Mucosa of descending colon (tissue), 3 donors: Measurements from ENCODE around the gene DSN1. TPM values are rescaled to one million over a fixed set of nuclear protein-coding genes. Genes with fewer than 3 reads are reported as not detected.

Experiments used
- ATAC-seq: fragments of 200-7000 bp; cut with Tn5 transposase; one replicate; pipeline ENCODE4 v1.9.1; 2020; ENCODE audit warnings: mild to moderate bottlenecking, moderate library complexity
- DNase-seq, 3 donors: peaks; one replicate each; pipeline ENCODE4 v3.0.0-alpha.2; 2020
- H3K36me3 ChIP-seq: fragments of 200-600 bp; one replicate; pipeline ENCODE4 v1.8.0; 2021; ENCODE audit warnings: low read depth, mild to moderate bottlenecking
- H3K4me1 ChIP-seq: fragments of 200-600 bp; one replicate; pipeline ENCODE4 v1.8.0; 2021; ENCODE audit warnings: low read depth, mild to moderate bottlenecking
- H3K4me3 ChIP-seq: fragments of 200-600 bp; one replicate; pipeline ENCODE4 v1.8.0; 2021; ENCODE audit warnings: mild to moderate bottlenecking
- H3K9me3 ChIP-seq: fragments of 200-600 bp; one replicate; pipeline ENCODE4 v1.8.0; 2021; ENCODE audit warnings: mild to moderate bottlenecking
- CTCF ChIP-seq: fragments of 200-600 bp; IDR thresholded peaks from one replicate; pipeline ENCODE4 v1.8.0; 2022; ENCODE audit warnings: antibody characterized with exemption, mild to moderate bottlenecking
- intact Hi-C, 2 donors: fragments of 100-400 bp; cut with DNase I in 1 of 2; cut with micrococcal nuclease in 1 of 2; formaldehyde crosslinking; loops; one replicate each; pipeline versions ENCODE4 v1.11.0 to v1.11.1; 2022; cut with DNase I, micrococcal nuclease
- total RNA-seq, 3 donors: library from RNA; stranded (reverse); fragmentation: NEBNext Ultra II Directional in 2 of 3; extraction: Animal tissue kit (Norgen Biotek cat#: 25700) in 2 of 3; gene quantifications; one replicate each; pipeline versions ENCODE4 v1.2.1 to v1.2.4, GENCODE V29; 2021 to 2023
- donor health status: DM: no; HTN: no; CAD: no; lungs with moderate emphysema.
- donor health status: DM: no; HTN: no; CAD: no.
- donor health status: DM: no; HTN: yes; CAD: no.

The DSN1 gene
- total RNA-seq, 3 donors from 2014 or later: 7.8 to 11.3 (median 7.9) TPM

- intact Hi-C loops: no loop called here
- no peak for TF ChIP-seq CTCF
- DNase-seq (no peak), ATAC-seq (no peak)
- H3K4me1 ChIP-seq: no peaks in the 10 kb centered on the region
- H3K36me3 ChIP-seq: no peaks in the 10 kb centered on the region
- no peak overlapping the region for H3K4me3 ChIP-seq
- H3K9me3 ChIP-seq: no peaks in the 10 kb centered on the region
Observed at GRCh38 chr20:36758276-36758675, 15.3 kb downstream of the DSN1 start.

- H3K4me1 ChIP-seq: no peaks in the 10 kb centered on the region
- ATAC-seq: no peak
- DNase-seq: no peak
- H3K9me3 ChIP-seq: no peaks in the 10 kb centered on the region
- H3K36me3 ChIP-seq: no peaks in the 10 kb centered on the region
- intact Hi-C loops: no loop called here
- TF ChIP-seq CTCF: no peak
- no peak overlapping the region for H3K4me3 ChIP-seq
Observed at GRCh38 chr20:36756496-36756895, 17.1 kb downstream of the DSN1 start.

- peak; percentile 47 for TF ChIP-seq CTCF
- Histone ChIP-seq H3K4me3 (no peak overlapping the region), H3K9me3 (no peaks in the 10 kb centered on the region), H3K36me3 (no peaks in the 10 kb centered on the region), H3K4me1 (no peaks in the 10 kb centered on the region)
- DNase-seq (peak in 1 of 3 donors; percentile 64), ATAC-seq (peak; percentile 91)
- intact Hi-C loops: no loop called here
Observed at GRCh38 chr20:36754656-36755222, 18.8 kb downstream of the DSN1 start.

GRCh38 chr20:36752582-36752981, 21.0 kb downstream of the DSN1 start:
- Histone ChIP-seq H3K36me3 (no peaks in the 10 kb centered on the region), H3K9me3 (no peaks in the 10 kb centered on the region), H3K4me3 (no peak overlapping the region), H3K4me1 (no peaks in the 10 kb centered on the region)
- intact Hi-C loops: no loop called here
- TF ChIP-seq CTCF: no peak
- no peak for DNase-seq
- no peak for ATAC-seq

GRCh38 chr20:36745927-36746659, 27.5 kb downstream of the DSN1 start, which contains the start of gene NDRG3:
Gene NDRG3 (minus strand): TSS chr20:36746090. CDS start chr20:36721735, 24,355 bp downstream.
- peaks cover 5% of the 10 kb centered on the region for H3K4me1 ChIP-seq
- peak; percentile 99 for ATAC-seq
- DNase-seq: peak; percentile 94 to 97 (median 95)
- TF ChIP-seq CTCF: no peak
- intact Hi-C loops: no loop called here
- no peaks in the 10 kb centered on the region for H3K9me3 ChIP-seq
- peak within 1 kb of the TSS; percentile 74 for H3K4me3 ChIP-seq
- H3K36me3 ChIP-seq: no peaks in the 10 kb centered on the region
